Transverse colon (tissue), 4 donors: Measurements from ENCODE around the gene HDAC9. TPM values are rescaled to one million over a fixed set of nuclear protein-coding genes. Genes with fewer than 3 reads are reported as not detected.

Experiments
- DNase-seq: peaks from one replicate; pipeline ENCODE4 v3.0.0-alpha.2; 2019
- H3K27ac ChIP-seq, 4 donors: fragments of 200-600 bp; sonication (generic); 2 replicates each; pipeline ENCODE4 v1.5.1; 2016 to 2018; ENCODE audit warnings: inconsistent platforms in 4 of 4
- H3K27me3 ChIP-seq: fragments of 200-600 bp; sonication (generic); 2 replicates; pipeline ENCODE4 v1.5.1; 2017; ENCODE audit warnings: inconsistent platforms
- H3K36me3 ChIP-seq, 4 donors: fragments of 200-600 bp; sonication (generic); 2 replicates each; pipeline ENCODE4 v1.5.1; 2017 to 2019; ENCODE audit warnings: inconsistent platforms in 4 of 4
- H3K4me1 ChIP-seq, 4 donors: fragments of 200-600 bp; sonication (generic); 2 replicates each; pipeline ENCODE4 v1.5.1; 2017 to 2020; ENCODE audit warnings: inconsistent platforms in 4 of 4
- H3K4me3 ChIP-seq, 4 donors: fragments of 200-600 bp; sonication (generic); 1 replicate in 1 of 4; 2 replicates in 3 of 4; pipeline versions ENCODE4 v1.5.1 to v1.6.1; 2017 to 2019; ENCODE audit warnings: inconsistent platforms in 4 of 4
- H3K9me3 ChIP-seq, 2 donors: fragments of 200-600 bp; sonication (generic); 2 replicates each; pipeline ENCODE4 v1.5.1; 2017 to 2019; ENCODE audit warnings: inconsistent platforms in 2 of 2
- EP300 ChIP-seq: sonication (generic); formaldehyde crosslinking; IDR thresholded peaks from one replicate; pipeline ENCODE4 v1.6.1; 2017; ENCODE audit warnings: antibody characterized with exemption, low read depth
- POLR2A ChIP-seq: fragments of 450-650 bp; IDR thresholded peaks from one replicate; pipeline ENCODE4 v1.6.1; 2016; ENCODE audit warnings: antibody characterized with exemption, mild to moderate bottlenecking, moderate library complexity
- POLR2AphosphoS5 ChIP-seq, 3 donors: sonication (generic); formaldehyde crosslinking; IDR thresholded peaks; one replicate each; pipeline ENCODE4 v1.6.1; 2016; ENCODE audit warnings: antibody characterized with exemption in 3 of 3
- WGBS, 2 donors: methylation state at CpG; one replicate each; pipeline ENCODE4 v1.1.5; 2018; ENCODE audit warnings: low coverage in 1 of 2; 5-methylcytosine and 5-hydroxymethylcytosine counted together
- in situ Hi-C, 4 donors: fragments of 200-750 bp; cut with MboI; loops; one replicate each; pipeline versions ENCODE4 v1.15.0 to v1.15.1; 2017; ENCODE audit warnings: low sequenced_read_pairs in 3 of 4, low pct_ligation_motif_present in 1 of 4, low pct_unique_long_range_greater_than_20kb in 1 of 4
- intact Hi-C: fragments of 100-400 bp; cut with DNase I; formaldehyde crosslinking; loops from one replicate; pipeline ENCODE4 v1.15.1; 2023; ENCODE audit warnings: low total_unique reads
- total RNA-seq, 4 donors: library from RNA; depleted of rRNA; stranded (reverse); fragments of >200 nt; gene quantifications; one replicate each; pipeline ENCODE4 v1.1.0, GENCODE V29; 2016
- TF ChIP-seq, protein P1 (sequence below), 5 experiments: fragments of 200-600 bp in 3 of 5; fragments of 450-650 bp in 2 of 5; sonication (generic) in 3 of 5; IDR thresholded peaks; 1 replicate in 2 of 5; 2 replicates in 3 of 5; pipeline ENCODE4 v1.5.1; 2016 to 2017; ENCODE audit warnings: antibody characterized with exemption in 5 of 5, inconsistent platforms in 3 of 5, mild to moderate bottlenecking in 2 of 5, moderate library complexity in 1 of 5

The HDAC9 gene
- total RNA-seq, 4 donors from 2014 or later = 6.0 to 47.5 (median 33.7) TPM

- no peak for DNase-seq
- Histone ChIP-seq H3K36me3 (peaks cover 0 to 11% (median 4%) of the 10 kb centered on the region in 4 donors), H3K9me3 (peaks cover 12 to 17% of the 10 kb centered on the region in 2 donors), H3K4me1 (peaks cover 0 to 6% (median 2%) of the 10 kb centered on the region in 4 donors), H3K27ac (no peak overlapping the region), H3K4me3 (no peak overlapping the region), H3K27me3 (no peaks in the 10 kb centered on the region)
- intact Hi-C loops (no loop called here), in situ Hi-C loops (loop anchor here in 2 of 4 donors (10.0 to 25.0 kb wide), 2 partner anchors 67 to 235 kb away; no protein-coding TSS in a partner anchor)
- 59 to 72% methylated on average over 1 of the region's 1 CpG for WGBS, 2 donors
- TF ChIP-seq POLR2A (no peak), EP300 (no peak), POLR2AphosphoS5 (IDR thresholded peaks at IDR 0.05) (no peak)
- TF ChIP-seq, protein P1, sequence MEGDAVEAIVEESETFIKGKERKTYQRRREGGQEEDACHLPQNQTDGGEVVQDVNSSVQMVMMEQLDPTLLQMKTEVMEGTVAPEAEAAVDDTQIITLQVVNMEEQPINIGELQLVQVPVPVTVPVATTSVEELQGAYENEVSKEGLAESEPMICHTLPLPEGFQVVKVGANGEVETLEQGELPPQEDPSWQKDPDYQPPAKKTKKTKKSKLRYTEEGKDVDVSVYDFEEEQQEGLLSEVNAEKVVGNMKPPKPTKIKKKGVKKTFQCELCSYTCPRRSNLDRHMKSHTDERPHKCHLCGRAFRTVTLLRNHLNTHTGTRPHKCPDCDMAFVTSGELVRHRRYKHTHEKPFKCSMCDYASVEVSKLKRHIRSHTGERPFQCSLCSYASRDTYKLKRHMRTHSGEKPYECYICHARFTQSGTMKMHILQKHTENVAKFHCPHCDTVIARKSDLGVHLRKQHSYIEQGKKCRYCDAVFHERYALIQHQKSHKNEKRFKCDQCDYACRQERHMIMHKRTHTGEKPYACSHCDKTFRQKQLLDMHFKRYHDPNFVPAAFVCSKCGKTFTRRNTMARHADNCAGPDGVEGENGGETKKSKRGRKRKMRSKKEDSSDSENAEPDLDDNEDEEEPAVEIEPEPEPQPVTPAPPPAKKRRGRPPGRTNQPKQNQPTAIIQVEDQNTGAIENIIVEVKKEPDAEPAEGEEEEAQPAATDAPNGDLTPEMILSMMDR (IDR thresholded peaks at IDR 0.05) = no peak
Observed at GRCh38 chr7:18597754-18598153, 102.2 kb downstream of the HDAC9 start.

DNA sequence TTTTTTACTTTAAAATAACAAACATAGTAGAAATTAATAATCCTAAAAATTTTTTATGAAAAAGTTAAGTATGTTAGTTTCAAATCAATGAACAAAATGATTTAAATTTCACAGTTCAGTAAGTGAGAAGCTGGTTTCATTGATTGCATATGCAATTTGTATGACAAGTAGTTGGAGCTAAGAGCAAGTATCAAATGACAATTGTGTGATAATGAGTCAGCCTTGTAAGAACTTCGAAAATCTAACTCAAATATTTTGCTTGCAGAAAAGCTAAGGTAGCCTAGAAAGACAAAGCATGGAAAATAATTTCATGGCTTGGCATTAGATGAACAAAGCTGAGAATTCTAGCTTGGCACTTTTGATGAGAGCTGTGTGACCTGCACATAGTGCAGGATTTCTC is 111.5 kb downstream of the HDAC9 start:
- Histone ChIP-seq H3K36me3 (no peaks in the 10 kb centered on the region), H3K27ac (no peak overlapping the region), H3K27me3 (no peaks in the 10 kb centered on the region), H3K9me3 (peaks cover 4 to 26% of the 10 kb centered on the region in 2 donors), H3K4me3 (no peak overlapping the region), H3K4me1 (no peaks in the 10 kb centered on the region)
- TF ChIP-seq POLR2A (no peak), POLR2AphosphoS5 (IDR thresholded peaks at IDR 0.05) (no peak), EP300 (no peak)
- TF ChIP-seq, protein P1 (IDR thresholded peaks at IDR 0.05) = no peak
- WGBS, 2 donors = 60 to 91% methylated on average over 1 of the region's 1 CpG
- intact Hi-C loops (no loop called here), in situ Hi-C loops (no loop called here)
- no peak for DNase-seq

DNA sequence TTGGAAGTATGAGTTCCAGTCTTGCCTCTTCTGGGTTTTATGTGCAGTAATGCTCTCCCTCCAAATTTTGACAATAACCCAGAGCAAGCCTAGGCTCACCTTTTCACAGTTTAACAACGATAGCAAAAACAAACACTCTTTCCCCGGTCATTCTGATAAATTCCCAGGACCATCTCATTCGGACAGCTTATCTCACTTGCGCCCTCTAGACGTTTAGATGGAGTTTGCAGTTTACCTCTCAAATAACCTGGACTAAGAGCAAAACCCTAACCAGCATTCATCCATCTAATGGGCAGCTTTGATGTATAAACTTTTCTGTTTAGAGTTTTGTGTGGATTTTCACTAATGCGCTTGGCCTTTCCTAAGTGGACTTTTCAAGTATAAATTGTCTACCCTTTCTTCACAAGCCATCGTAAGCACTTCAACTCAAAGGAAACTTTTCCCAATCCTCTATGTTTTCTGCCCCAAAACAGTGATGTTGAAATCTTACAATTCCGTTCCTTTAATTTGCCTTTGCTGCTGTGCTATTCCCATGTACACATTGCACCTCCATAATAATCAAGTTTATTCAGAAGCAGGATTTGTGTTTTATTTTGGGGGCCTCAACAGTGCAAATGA is 114.9 kb downstream of the HDAC9 start:
- WGBS, 2 donors = 56 to 58% methylated on average over 8 of the region's 8 CpGs

DNA sequence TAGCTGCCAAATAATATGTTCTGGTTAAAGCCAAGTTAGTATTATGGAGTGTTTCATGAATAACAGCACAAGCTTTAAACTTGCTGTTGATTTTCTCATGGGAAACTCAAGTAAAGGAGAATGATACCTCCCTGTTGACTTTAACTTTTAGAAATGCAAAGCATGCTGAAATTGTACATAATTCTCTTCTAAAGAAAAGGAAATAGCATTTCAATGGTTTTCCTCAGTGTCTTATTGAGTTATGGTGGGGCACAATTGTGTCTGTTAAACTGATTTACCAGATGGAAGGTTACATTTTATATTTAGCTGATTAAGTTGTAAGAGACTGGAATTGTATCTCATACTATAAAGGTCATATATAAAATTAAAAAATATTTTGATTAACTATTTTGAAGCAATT is 119.3 kb downstream of the HDAC9 start:
- in situ Hi-C loops (no loop called here), intact Hi-C loops (no loop called here)
- Histone ChIP-seq H3K27me3 (no peaks in the 10 kb centered on the region), H3K4me3 (no peak overlapping the region), H3K27ac (no peak overlapping the region), H3K4me1 (no peaks in the 10 kb centered on the region), H3K36me3 (no peaks in the 10 kb centered on the region), H3K9me3 (no peaks in the 10 kb centered on the region)
- no peak for DNase-seq
- TF ChIP-seq POLR2A = no peak
- no peak for TF ChIP-seq EP300
- TF ChIP-seq, protein P1 (IDR thresholded peaks at IDR 0.05) = no peak
- no peak for TF ChIP-seq POLR2AphosphoS5 (IDR thresholded peaks at IDR 0.05)

More for the DNA sequence above, 114.9 kb downstream of the HDAC9 start:
- Histone ChIP-seq H3K36me3 (no peaks in the 10 kb centered on the region), H3K4me1 (no peaks in the 10 kb centered on the region), H3K27ac (no peak overlapping the region), H3K4me3 (no peak overlapping the region), H3K9me3 (peaks cover 0 to 1% of the 10 kb centered on the region in 2 donors), H3K27me3 (no peaks in the 10 kb centered on the region)
- no peak for TF ChIP-seq POLR2AphosphoS5 (IDR thresholded peaks at IDR 0.05)
- TF ChIP-seq, protein P1 (IDR thresholded peaks at IDR 0.05) = peak; percentile 34 to 48 (median 46)
- in situ Hi-C loops (no loop called here), intact Hi-C loops (no loop called here)
- DNase-seq = no peak
